Amniotic stem cell (primary cell): Measurements from ENCODE around the gene BRD9.
"Not testable (repeated sequence)": the region's sequence is repeated elsewhere in the genome, so short reads cannot be mapped to it uniquely, and the experiment has no call there.

ENCODE experiments used
- DNase-seq: peaks from one replicate; lab custom pipeline; 2025; lab: John Stamatoyannopoulos, UW

Gene BRD9

GRCh38 chr5:892394-893136 is at the start of gene BRD9, which contains the start of gene TRIP13:
Gene BRD9 (minus strand): TSS chr5:892801. CDS start chr5:892657, 144 bp downstream.
Gene TRIP13 (plus strand): TSS chr5:892884. CDS start chr5:892999, 115 bp downstream.
- DNase-seq: peak; percentile 53

GRCh38 chr5:940741-941140 is 48.1 kb upstream of the BRD9 start:
- DNase-seq: not testable (repeated sequence)

GRCh38 chr5:939368-939767 is 46.8 kb upstream of the BRD9 start:
- no peak for DNase-seq

GRCh38 chr5:937151-937924 is 44.7 kb upstream of the BRD9 start:
- DNase-seq: no peak

- DNase-seq: no peak
These were observed 43.8 kb upstream of the BRD9 start for GRCh38 chr5:936149-937144.

GRCh38 chr5:935510-936084 is 43.0 kb upstream of the BRD9 start:
- DNase-seq: no peak

- not testable (repeated sequence) for DNase-seq
These were observed 41.9 kb upstream of the BRD9 start for GRCh38 chr5:934381-934967.

GRCh38 chr5:933951-934350 is 41.4 kb upstream of the BRD9 start:
- not testable (repeated sequence) for DNase-seq

GRCh38 chr5:933251-933861 is 40.8 kb upstream of the BRD9 start:
- no peak for DNase-seq

- DNase-seq: no peak
These were observed 40.1 kb upstream of the BRD9 start for GRCh38 chr5:932628-933250.

- DNase-seq: no peak
These were observed 39.6 kb upstream of the BRD9 start for GRCh38 chr5:932151-932627.

- DNase-seq: no peak
These were observed 39.1 kb upstream of the BRD9 start for GRCh38 chr5:931570-932145.

GRCh38 chr5:930866-931265 is 38.3 kb upstream of the BRD9 start:
- no peak for DNase-seq

GRCh38 chr5:929596-929995 is 37.0 kb upstream of the BRD9 start:
- DNase-seq: no peak

- not testable (repeated sequence) for DNase-seq
These were observed 36.6 kb upstream of the BRD9 start for GRCh38 chr5:929182-929581.

GRCh38 chr5:927172-928015 is 34.8 kb upstream of the BRD9 start:
- DNase-seq: no peak

GRCh38 chr5:926417-927171 is 34.0 kb upstream of the BRD9 start:
- DNase-seq: no peak

- DNase-seq: peak; percentile 22
These were observed 30.8 kb upstream of the BRD9 start for GRCh38 chr5:923281-923873.
